ENCODE results near the gene TSPEAR.

TSPEAR gene

GRCh38 chr21:44681152-44681551, 30.2 kb downstream of the TSPEAR start:
- Histone ChIP-seq H3K27ac (no peak overlapping the region), H3K4me1 (ENCODE audit: control insufficient read depth in 1 of 2, insufficient read depth in 1 of 2, low read depth in 1 of 2, low read length in 1 of 2) (no peaks in the 10 kb centered on the region), H3K4me3 (ENCODE audit: low read depth in 1 of 2, low read length in 1 of 2) (no peak overlapping the region), H3K27me3 (peaks cover 6% of the 10 kb centered on the region), H3K9me3 (no peaks in the 10 kb centered on the region), H3K36me3 (no peaks in the 10 kb centered on the region)
- TF ChIP-seq CTCF (IDR thresholded peaks at IDR 0.05): no peak

DNA sequence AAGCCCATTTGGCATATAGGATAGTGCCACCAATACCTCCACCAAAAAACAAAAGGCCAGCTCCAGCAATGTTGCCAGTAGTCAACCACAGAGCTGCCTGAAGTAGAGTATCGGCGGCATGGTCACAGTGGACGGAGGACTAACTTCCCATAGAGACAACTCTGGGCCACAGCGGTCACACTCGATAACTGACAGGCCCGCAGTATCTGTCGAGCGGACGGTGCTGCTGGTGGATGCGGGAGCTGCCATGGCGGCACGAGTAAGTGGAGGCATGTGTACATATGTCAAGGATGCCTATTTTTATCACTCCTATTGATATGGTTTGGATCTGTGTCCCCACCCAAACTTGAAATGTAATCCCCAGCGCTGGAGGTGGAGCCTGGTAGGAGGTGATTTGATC, 33.5 kb downstream of the TSPEAR start:
- H3K4me3 ChIP-seq (ENCODE audit: low read depth in 1 of 2, low read length in 1 of 2): no peak overlapping the region

DNA sequence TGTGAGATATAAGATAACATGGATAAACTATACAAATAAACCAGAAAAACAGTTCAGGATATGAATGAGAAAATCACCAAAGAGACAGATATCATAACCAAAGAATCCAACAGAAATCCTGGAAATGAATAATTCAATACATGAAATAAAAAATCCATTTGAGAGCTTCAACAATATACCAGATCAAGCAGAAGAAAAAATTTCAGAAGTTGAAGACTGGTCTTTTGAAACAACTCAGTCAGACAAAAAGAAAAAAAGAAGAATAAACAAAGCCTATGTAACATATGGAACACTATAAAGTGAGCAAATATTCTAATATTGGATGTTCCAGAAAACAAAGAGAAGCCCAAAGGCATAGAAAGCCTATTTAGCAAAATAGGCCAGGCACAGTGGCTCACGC, 39.5 kb downstream of the TSPEAR start:
- no peaks in the 10 kb centered on the region for H3K4me1 ChIP-seq (ENCODE audit: control insufficient read depth in 1 of 2, insufficient read depth in 1 of 2, low read depth in 1 of 2, low read length in 1 of 2)
- no peak overlapping the region for H3K27ac ChIP-seq
- TF ChIP-seq CTCF (IDR thresholded peaks at IDR 0.05): no peak
- H3K9me3 ChIP-seq: peaks cover 10% of the 10 kb centered on the region
- H3K4me3 ChIP-seq (ENCODE audit: low read depth in 1 of 2, low read length in 1 of 2): no peak overlapping the region
- no peaks in the 10 kb centered on the region for H3K36me3 ChIP-seq
- peaks cover 4% of the 10 kb centered on the region for H3K27me3 ChIP-seq

More for the DNA sequence above, 33.5 kb downstream of the TSPEAR start:
- Histone ChIP-seq H3K4me1 (ENCODE audit: control insufficient read depth in 1 of 2, insufficient read depth in 1 of 2, low read depth in 1 of 2, low read length in 1 of 2) (no peaks in the 10 kb centered on the region), H3K27ac (no peak overlapping the region), H3K36me3 (no peaks in the 10 kb centered on the region), H3K9me3 (no peaks in the 10 kb centered on the region), H3K27me3 (peaks cover 4% of the 10 kb centered on the region)
- no peak for TF ChIP-seq CTCF (IDR thresholded peaks at IDR 0.05)

- Histone ChIP-seq H3K27me3 (peaks cover 4% of the 10 kb centered on the region), H3K9me3 (peaks cover 10% of the 10 kb centered on the region)
Observed at GRCh38 chr21:44670642-44671432, 40.5 kb downstream of the TSPEAR start.

GRCh38 chr21:44667612-44668011, 43.8 kb downstream of the TSPEAR start:
- Histone ChIP-seq H3K4me3 (ENCODE audit: low read depth in 1 of 2, low read length in 1 of 2) (no peak overlapping the region), H3K27me3 (peaks cover 4% of the 10 kb centered on the region), H3K36me3 (no peaks in the 10 kb centered on the region), H3K27ac (no peak overlapping the region), H3K9me3 (peaks cover 10% of the 10 kb centered on the region), H3K4me1 (ENCODE audit: control insufficient read depth in 1 of 2, insufficient read depth in 1 of 2, low read depth in 1 of 2, low read length in 1 of 2) (no peaks in the 10 kb centered on the region)
- TF ChIP-seq CTCF (IDR thresholded peaks at IDR 0.05): no peak

More at GRCh38 chr21:44670642-44671432, 40.5 kb downstream of the TSPEAR start:
- Histone ChIP-seq H3K4me1 (ENCODE audit: control insufficient read depth in 1 of 2, insufficient read depth in 1 of 2, low read depth in 1 of 2, low read length in 1 of 2) (no peaks in the 10 kb centered on the region), H3K36me3 (no peaks in the 10 kb centered on the region), H3K27ac (no peak overlapping the region), H3K4me3 (ENCODE audit: low read depth in 1 of 2, low read length in 1 of 2) (no peak overlapping the region)
- no peak for TF ChIP-seq CTCF (IDR thresholded peaks at IDR 0.05)

Data from neutrophil (primary cell).